GM23338 (cell line): ENCODE results near the gene C10orf71.

ENCODE experiments used
- CREB1 ChIP-seq: fragments of 250-450 bp; sonication (Bioruptor Pico); IDR thresholded peaks from 2 replicates; pipeline ENCODE4 v1.5.0; 2020; ENCODE audit warnings: low read depth, mild to moderate bottlenecking, moderate library complexity
- EZH2 ChIP-seq: fragments of 200-600 bp; sonication (generic); IDR thresholded peaks from one replicate; pipeline ENCODE4 v1.8.0; 2017; ENCODE audit warnings: antibody characterized with exemption, mild to moderate bottlenecking, low read depth; ENCODE audit not compliant: unreplicated experiment
- EZH2phosphoT487 ChIP-seq: fragments of 200-600 bp; sonication (generic); IDR thresholded peaks from one replicate; pipeline ENCODE4 v1.8.1; 2018; ENCODE audit warnings: antibody characterized with exemption; ENCODE audit not compliant: unreplicated experiment
- JUNB ChIP-seq: IDR thresholded peaks from one replicate; pipeline ENCODE4 v1.6.1; 2016; ENCODE audit warnings: antibody characterized with exemption; ENCODE audit not compliant: unreplicated experiment
- POLR2AphosphoS5 ChIP-seq: IDR thresholded peaks from 2 replicates; pipeline ENCODE4 v1.6.1; 2016; ENCODE audit warnings: antibody characterized with exemption, low read depth
- ZNF114 ChIP-seq: fragments of 250-450 bp; sonication (Bioruptor Pico); IDR thresholded peaks from 2 replicates; pipeline ENCODE4 v1.5.0; 2020; ENCODE audit warnings: mild to moderate bottlenecking, moderate library complexity
- TF ChIP-seq, protein P1 (sequence below), 2 experiments: fragments of 200-600 bp in 1 of 2; sonication (generic) in 1 of 2; conservative IDR thresholded peaks; 2 replicates each; pipeline versions ENCODE4 v1.5.1 to v1.6.1; 2016 to 2017; ENCODE audit warnings: antibody characterized with exemption in 2 of 2, low read depth in 2 of 2, mild to moderate bottlenecking in 2 of 2, moderate library complexity in 1 of 2
- TF ChIP-seq, protein P2 (sequence below): IDR thresholded peaks from one replicate; pipeline ENCODE4 v1.6.1; 2018; ENCODE audit warnings: antibody characterized with exemption; ENCODE audit not compliant: unreplicated experiment
- TF ChIP-seq, protein P3 (sequence below): IDR thresholded peaks from 2 replicates; pipeline ENCODE4 v1.6.1; 2016; ENCODE audit warnings: antibody characterized with exemption

DNA sequence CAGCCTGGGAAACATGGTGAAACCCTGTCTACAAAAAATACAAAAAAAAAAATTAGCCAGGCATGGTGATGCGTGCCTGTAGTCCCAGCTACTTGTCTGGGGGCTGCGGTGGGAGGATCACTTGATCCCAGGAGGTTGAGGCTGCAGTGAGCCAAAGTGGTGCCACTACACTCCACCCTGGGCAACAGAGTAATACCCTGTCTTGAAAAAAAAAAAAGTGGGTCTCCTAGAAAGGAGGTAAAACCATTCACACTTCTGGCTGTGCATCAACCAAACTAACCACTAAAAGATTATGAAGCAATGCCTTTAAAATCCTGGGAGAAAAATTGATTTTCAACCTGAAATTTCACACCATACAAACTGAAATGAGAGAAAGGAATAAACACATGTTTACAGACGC lies 35.4 kb upstream of the C10orf71 start:
- TF ChIP-seq EZH2: no peak
- no peak for TF ChIP-seq POLR2AphosphoS5
- TF ChIP-seq, protein P1, sequence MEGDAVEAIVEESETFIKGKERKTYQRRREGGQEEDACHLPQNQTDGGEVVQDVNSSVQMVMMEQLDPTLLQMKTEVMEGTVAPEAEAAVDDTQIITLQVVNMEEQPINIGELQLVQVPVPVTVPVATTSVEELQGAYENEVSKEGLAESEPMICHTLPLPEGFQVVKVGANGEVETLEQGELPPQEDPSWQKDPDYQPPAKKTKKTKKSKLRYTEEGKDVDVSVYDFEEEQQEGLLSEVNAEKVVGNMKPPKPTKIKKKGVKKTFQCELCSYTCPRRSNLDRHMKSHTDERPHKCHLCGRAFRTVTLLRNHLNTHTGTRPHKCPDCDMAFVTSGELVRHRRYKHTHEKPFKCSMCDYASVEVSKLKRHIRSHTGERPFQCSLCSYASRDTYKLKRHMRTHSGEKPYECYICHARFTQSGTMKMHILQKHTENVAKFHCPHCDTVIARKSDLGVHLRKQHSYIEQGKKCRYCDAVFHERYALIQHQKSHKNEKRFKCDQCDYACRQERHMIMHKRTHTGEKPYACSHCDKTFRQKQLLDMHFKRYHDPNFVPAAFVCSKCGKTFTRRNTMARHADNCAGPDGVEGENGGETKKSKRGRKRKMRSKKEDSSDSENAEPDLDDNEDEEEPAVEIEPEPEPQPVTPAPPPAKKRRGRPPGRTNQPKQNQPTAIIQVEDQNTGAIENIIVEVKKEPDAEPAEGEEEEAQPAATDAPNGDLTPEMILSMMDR (conservative IDR thresholded peaks at IDR 0.05; ENCODE audit: low read depth in 2 of 2): no peak
- no peak for TF ChIP-seq EZH2phosphoT487
- TF ChIP-seq, protein P2, sequence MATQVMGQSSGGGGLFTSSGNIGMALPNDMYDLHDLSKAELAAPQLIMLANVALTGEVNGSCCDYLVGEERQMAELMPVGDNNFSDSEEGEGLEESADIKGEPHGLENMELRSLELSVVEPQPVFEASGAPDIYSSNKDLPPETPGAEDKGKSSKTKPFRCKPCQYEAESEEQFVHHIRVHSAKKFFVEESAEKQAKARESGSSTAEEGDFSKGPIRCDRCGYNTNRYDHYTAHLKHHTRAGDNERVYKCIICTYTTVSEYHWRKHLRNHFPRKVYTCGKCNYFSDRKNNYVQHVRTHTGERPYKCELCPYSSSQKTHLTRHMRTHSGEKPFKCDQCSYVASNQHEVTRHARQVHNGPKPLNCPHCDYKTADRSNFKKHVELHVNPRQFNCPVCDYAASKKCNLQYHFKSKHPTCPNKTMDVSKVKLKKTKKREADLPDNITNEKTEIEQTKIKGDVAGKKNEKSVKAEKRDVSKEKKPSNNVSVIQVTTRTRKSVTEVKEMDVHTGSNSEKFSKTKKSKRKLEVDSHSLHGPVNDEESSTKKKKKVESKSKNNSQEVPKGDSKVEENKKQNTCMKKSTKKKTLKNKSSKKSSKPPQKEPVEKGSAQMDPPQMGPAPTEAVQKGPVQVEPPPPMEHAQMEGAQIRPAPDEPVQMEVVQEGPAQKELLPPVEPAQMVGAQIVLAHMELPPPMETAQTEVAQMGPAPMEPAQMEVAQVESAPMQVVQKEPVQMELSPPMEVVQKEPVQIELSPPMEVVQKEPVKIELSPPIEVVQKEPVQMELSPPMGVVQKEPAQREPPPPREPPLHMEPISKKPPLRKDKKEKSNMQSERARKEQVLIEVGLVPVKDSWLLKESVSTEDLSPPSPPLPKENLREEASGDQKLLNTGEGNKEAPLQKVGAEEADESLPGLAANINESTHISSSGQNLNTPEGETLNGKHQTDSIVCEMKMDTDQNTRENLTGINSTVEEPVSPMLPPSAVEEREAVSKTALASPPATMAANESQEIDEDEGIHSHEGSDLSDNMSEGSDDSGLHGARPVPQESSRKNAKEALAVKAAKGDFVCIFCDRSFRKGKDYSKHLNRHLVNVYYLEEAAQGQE: no peak
- TF ChIP-seq JUNB: no peak
- no peak for TF ChIP-seq CREB1 (CRISPR knock-in tag)
- TF ChIP-seq, protein P3, sequence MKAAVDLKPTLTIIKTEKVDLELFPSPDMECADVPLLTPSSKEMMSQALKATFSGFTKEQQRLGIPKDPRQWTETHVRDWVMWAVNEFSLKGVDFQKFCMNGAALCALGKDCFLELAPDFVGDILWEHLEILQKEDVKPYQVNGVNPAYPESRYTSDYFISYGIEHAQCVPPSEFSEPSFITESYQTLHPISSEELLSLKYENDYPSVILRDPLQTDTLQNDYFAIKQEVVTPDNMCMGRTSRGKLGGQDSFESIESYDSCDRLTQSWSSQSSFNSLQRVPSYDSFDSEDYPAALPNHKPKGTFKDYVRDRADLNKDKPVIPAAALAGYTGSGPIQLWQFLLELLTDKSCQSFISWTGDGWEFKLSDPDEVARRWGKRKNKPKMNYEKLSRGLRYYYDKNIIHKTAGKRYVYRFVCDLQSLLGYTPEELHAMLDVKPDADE: no peak
- no peak for TF ChIP-seq ZNF114
